GM19043 (cell line): ENCODE results near the gene SLC19A1.
"Not testable (repeated sequence)": the region's sequence is repeated elsewhere in the genome, so short reads cannot be mapped to it uniquely, and the experiment has no call there.

Source experiments
- ATAC-seq: cut with Tn5 transposase; IDR thresholded peaks from one replicate; pipeline ENCODE4 v1.9.1; 2021; ENCODE audit warnings: low read depth; ENCODE audit not compliant: unreplicated experiment

SLC19A1 gene

GRCh38 chr21:45577801-45578175 lies 35.5 kb upstream of the SLC19A1 start:
- no peak for ATAC-seq

- ATAC-seq: no peak
Observed at GRCh38 chr21:45576838-45577737, 34.8 kb upstream of the SLC19A1 start.

- no peak for ATAC-seq
Observed at GRCh38 chr21:45575993-45576837, 34.0 kb upstream of the SLC19A1 start.

- no peak for ATAC-seq
Observed at GRCh38 chr21:45575304-45575992, 33.2 kb upstream of the SLC19A1 start.

GRCh38 chr21:45574691-45575090 lies 32.5 kb upstream of the SLC19A1 start:
- no peak for ATAC-seq

GRCh38 chr21:45574081-45574501 lies 31.9 kb upstream of the SLC19A1 start:
- ATAC-seq: no peak

GRCh38 chr21:45573452-45574035 lies 31.3 kb upstream of the SLC19A1 start:
- no peak for ATAC-seq

- no peak for ATAC-seq
Observed at GRCh38 chr21:45572783-45573451, 30.7 kb upstream of the SLC19A1 start.

GRCh38 chr21:45572231-45572630 lies 30.0 kb upstream of the SLC19A1 start:
- no peak for ATAC-seq

GRCh38 chr21:45571641-45572040 lies 29.4 kb upstream of the SLC19A1 start:
- no peak for ATAC-seq

GRCh38 chr21:45570826-45571601 lies 28.8 kb upstream of the SLC19A1 start:
- ATAC-seq: no peak

GRCh38 chr21:45570071-45570470 lies 27.8 kb upstream of the SLC19A1 start:
- ATAC-seq: no peak

- ATAC-seq: no peak
Observed at GRCh38 chr21:45568383-45568782, 26.1 kb upstream of the SLC19A1 start.

GRCh38 chr21:45564137-45564536 lies 21.9 kb upstream of the SLC19A1 start:
- ATAC-seq: not testable (repeated sequence)

GRCh38 chr21:45562965-45563364 lies 20.7 kb upstream of the SLC19A1 start:
- no peak for ATAC-seq

GRCh38 chr21:45562402-45562801 lies 20.2 kb upstream of the SLC19A1 start:
- ATAC-seq: no peak

- ATAC-seq: not testable (repeated sequence)
Observed at GRCh38 chr21:45561241-45561640, 19.0 kb upstream of the SLC19A1 start.

- no peak for ATAC-seq
Observed at GRCh38 chr21:45560106-45561021, 18.1 kb upstream of the SLC19A1 start.
